Effector memory CD4-positive, alpha-beta T cell (primary cell): ENCODE results near the gene SIGLEC5.

Experiments used
- DNase-seq, 3 donors: peaks; one replicate each; pipeline ENCODE4 v3.0.0-alpha.2; 2020
- H3K27ac ChIP-seq: 2 replicates; pipeline ENCODE4 v1.7.0; 2013; ENCODE audit warnings: mild to moderate bottlenecking, low read length, moderate library complexity; ENCODE audit not compliant: insufficient read depth, poor library complexity, severe bottlenecking
- H3K27me3 ChIP-seq: replicated peaks from 2 replicates; pipeline ENCODE4 v1.7.0; 2013; ENCODE audit warnings: mild to moderate bottlenecking, low read length; ENCODE audit not compliant: insufficient read depth, control insufficient read depth, poor library complexity, severe bottlenecking
- H3K36me3 ChIP-seq: 2 replicates; pipeline ENCODE4 v1.7.0; 2013; ENCODE audit warnings: mild to moderate bottlenecking, low read length, moderate library complexity; ENCODE audit not compliant: control insufficient read depth, insufficient read depth
- H3K4me1 ChIP-seq: 2 replicates; pipeline ENCODE4 v1.7.0; 2013; ENCODE audit warnings: low read length, mild to moderate bottlenecking; ENCODE audit not compliant: control insufficient read depth, insufficient read depth, poor library complexity, severe bottlenecking
- H3K4me3 ChIP-seq: 2 replicates; pipeline ENCODE4 v1.7.0; 2013; ENCODE audit warnings: low read length, low read depth, mild to moderate bottlenecking; ENCODE audit not compliant: insufficient read depth, poor library complexity, severe bottlenecking
- H3K9me3 ChIP-seq: 2 replicates; pipeline ENCODE4 v1.7.0; 2013; ENCODE audit warnings: mild to moderate bottlenecking, low read length, moderate library complexity; ENCODE audit not compliant: control insufficient read depth

The SIGLEC5 gene

DNA sequence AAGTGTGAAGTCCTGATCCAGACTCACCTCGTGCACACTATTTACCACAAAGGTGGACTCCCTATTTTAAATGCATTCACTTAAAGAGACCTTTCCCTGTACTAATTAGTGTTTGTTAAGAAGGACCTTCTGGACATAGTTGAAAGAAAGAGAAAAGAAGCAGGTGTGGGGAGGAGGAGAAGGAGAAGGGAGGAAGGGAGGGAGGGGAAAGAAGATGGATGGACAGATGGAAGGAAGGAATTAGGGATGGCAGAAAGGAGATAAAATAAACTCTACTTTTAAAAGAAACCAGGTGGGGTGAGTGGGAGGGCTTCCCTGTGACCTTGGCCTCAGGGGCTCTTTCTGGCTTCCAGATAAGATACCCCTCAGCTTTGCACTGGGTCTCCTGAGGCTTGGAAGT, 37.7 kb downstream of the SIGLEC5 start:
- Histone ChIP-seq H3K9me3 (peaks cover 11% of the 10 kb centered on the region), H3K36me3 (no peaks in the 10 kb centered on the region), H3K27ac (no peak overlapping the region), H3K27me3 (no peaks in the 10 kb centered on the region), H3K4me3 (no peak overlapping the region), H3K4me1 (peaks cover 9% of the 10 kb centered on the region)
- no peak for DNase-seq

GRCh38 chr19:51590441-51590840, 39.8 kb downstream of the SIGLEC5 start:
- Histone ChIP-seq H3K4me1 (peaks cover 9% of the 10 kb centered on the region), H3K4me3 (no peak overlapping the region), H3K27ac (no peak overlapping the region), H3K36me3 (peaks cover 13% of the 10 kb centered on the region), H3K9me3 (peaks cover 21% of the 10 kb centered on the region), H3K27me3 (no peaks in the 10 kb centered on the region)
- no peak for DNase-seq

DNA sequence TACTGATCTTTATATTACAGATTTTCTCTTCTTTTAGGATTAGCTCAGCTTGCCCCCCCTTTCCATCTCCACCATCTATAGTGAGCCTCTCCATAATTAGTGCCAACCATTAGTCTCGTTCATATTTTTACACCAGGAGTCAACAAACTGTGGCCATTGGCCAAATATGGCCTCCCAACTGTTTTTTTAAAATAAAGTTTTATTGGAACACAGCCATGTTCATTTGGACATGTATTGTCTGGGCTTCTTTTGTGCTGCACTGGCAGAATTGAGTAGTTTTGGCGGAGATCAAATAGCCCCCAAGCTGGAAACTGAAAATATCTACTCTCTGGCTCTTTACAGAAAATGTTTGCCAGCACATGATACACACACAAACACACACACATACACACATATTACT, 40.7 kb downstream of the SIGLEC5 start:
- Histone ChIP-seq H3K36me3 (peaks cover 14% of the 10 kb centered on the region), H3K27me3 (no peaks in the 10 kb centered on the region), H3K9me3 (peaks cover 21% of the 10 kb centered on the region), H3K4me1 (peaks cover 5% of the 10 kb centered on the region), H3K4me3 (no peak overlapping the region), H3K27ac (no peak overlapping the region)
- DNase-seq = no peak

GRCh38 chr19:51587264-51588191, 42.7 kb downstream of the SIGLEC5 start:
- H3K4me3 ChIP-seq = no peak overlapping the region
- H3K36me3 ChIP-seq = peaks cover 28% of the 10 kb centered on the region
- H3K27ac ChIP-seq = no peak overlapping the region
- H3K27me3 ChIP-seq = no peaks in the 10 kb centered on the region
- H3K9me3 ChIP-seq = peaks cover 21% of the 10 kb centered on the region
- DNase-seq = no peak
- H3K4me1 ChIP-seq = no peaks in the 10 kb centered on the region

- Histone ChIP-seq H3K36me3 (peaks cover 33% of the 10 kb centered on the region), H3K27me3 (no peaks in the 10 kb centered on the region), H3K9me3 (peaks cover 21% of the 10 kb centered on the region)
Measured at GRCh38 chr19:51586799-51587198, 43.4 kb downstream of the SIGLEC5 start.

GRCh38 chr19:51586103-51586728, 44.0 kb downstream of the SIGLEC5 start:
- Histone ChIP-seq H3K36me3 (peaks cover 38% of the 10 kb centered on the region), H3K9me3 (peaks cover 21% of the 10 kb centered on the region), H3K4me3 (no peak overlapping the region), H3K27me3 (no peaks in the 10 kb centered on the region), H3K27ac (no peak overlapping the region), H3K4me1 (no peaks in the 10 kb centered on the region)
- no peak for DNase-seq

More at GRCh38 chr19:51586799-51587198, 43.4 kb downstream of the SIGLEC5 start:
- no peak for DNase-seq
- Histone ChIP-seq H3K4me3 (no peak overlapping the region), H3K4me1 (no peaks in the 10 kb centered on the region), H3K27ac (no peak overlapping the region)

GRCh38 chr19:51576850-51577249, 53.4 kb downstream of the SIGLEC5 start:
- Histone ChIP-seq H3K4me3 (no peak overlapping the region), H3K27me3 (no peaks in the 10 kb centered on the region), H3K9me3 (no peaks in the 10 kb centered on the region), H3K36me3 (peaks cover 8% of the 10 kb centered on the region), H3K27ac (no peak overlapping the region), H3K4me1 (peaks cover 4% of the 10 kb centered on the region)
- no peak for DNase-seq

DNA sequence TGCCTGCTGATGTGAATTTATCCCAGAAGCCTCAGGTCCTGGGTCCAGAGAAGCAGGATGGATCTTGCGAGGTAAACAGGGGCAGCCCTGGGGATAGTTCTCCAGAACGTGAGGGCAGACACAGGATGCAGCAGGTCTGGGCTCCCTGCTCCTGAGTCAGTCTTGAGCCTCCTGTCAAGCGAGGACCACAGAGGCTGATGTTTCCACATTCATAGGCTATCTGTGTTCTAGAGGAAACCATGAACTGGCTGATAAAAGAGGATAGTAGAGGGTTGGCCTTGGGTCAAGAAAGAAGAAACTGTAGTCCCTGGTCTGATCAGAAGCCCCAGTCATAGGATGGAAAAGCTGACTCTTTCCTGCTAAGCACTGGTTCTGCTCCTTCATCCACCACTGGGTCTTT, 56.9 kb downstream of the SIGLEC5 start:
- DNase-seq = no peak
- H3K4me3 ChIP-seq = no peak overlapping the region

GRCh38 chr19:51572908-51573307, 57.3 kb downstream of the SIGLEC5 start:
- H3K36me3 ChIP-seq = no peaks in the 10 kb centered on the region
- peaks cover 9% of the 10 kb centered on the region for H3K4me1 ChIP-seq
- H3K4me3 ChIP-seq = no peak overlapping the region
- no peak overlapping the region for H3K27ac ChIP-seq
- H3K9me3 ChIP-seq = no peaks in the 10 kb centered on the region
- H3K27me3 ChIP-seq = no peaks in the 10 kb centered on the region
- no peak for DNase-seq

More for the DNA sequence above, 56.9 kb downstream of the SIGLEC5 start:
- H3K4me1 ChIP-seq = peaks cover 9% of the 10 kb centered on the region
- no peak overlapping the region for H3K27ac ChIP-seq
- no peaks in the 10 kb centered on the region for H3K36me3 ChIP-seq
- no peaks in the 10 kb centered on the region for H3K9me3 ChIP-seq
- H3K27me3 ChIP-seq = no peaks in the 10 kb centered on the region

DNA sequence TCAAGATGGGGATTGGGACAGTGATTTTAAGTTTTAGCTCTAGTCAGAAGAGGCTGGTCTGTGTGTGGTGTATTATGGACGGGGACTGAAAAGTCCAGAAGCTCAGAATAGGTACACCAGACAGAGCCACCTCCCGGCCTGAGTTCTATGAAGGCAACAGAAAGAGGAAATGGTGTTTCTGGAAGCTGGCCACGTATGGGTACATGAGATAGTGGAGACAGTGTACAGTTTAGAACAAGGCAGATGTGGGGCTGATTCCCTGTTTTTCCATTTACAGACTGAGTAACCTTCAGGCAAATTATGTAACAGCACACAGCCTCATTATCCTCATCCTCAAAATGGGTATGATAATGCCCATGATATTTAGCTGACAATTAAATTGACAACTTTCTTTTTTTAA, 57.8 kb downstream of the SIGLEC5 start:
- H3K27me3 ChIP-seq = no peaks in the 10 kb centered on the region
- H3K4me1 ChIP-seq = peaks cover 9% of the 10 kb centered on the region
- no peak overlapping the region for H3K27ac ChIP-seq
- no peak for DNase-seq
- no peak overlapping the region for H3K4me3 ChIP-seq
- no peaks in the 10 kb centered on the region for H3K9me3 ChIP-seq
- H3K36me3 ChIP-seq = no peaks in the 10 kb centered on the region
